ENCODE results near the gene XYLT1. TPM values are rescaled to one million over a fixed set of nuclear protein-coding genes. Genes with fewer than 3 reads are reported as not detected.

XYLT1 gene
- total and polyA plus RNA-seq, 2 of the 4 experiments (the other 2 are of a cell fraction): 9.0 to 12.7 TPM

DNA sequence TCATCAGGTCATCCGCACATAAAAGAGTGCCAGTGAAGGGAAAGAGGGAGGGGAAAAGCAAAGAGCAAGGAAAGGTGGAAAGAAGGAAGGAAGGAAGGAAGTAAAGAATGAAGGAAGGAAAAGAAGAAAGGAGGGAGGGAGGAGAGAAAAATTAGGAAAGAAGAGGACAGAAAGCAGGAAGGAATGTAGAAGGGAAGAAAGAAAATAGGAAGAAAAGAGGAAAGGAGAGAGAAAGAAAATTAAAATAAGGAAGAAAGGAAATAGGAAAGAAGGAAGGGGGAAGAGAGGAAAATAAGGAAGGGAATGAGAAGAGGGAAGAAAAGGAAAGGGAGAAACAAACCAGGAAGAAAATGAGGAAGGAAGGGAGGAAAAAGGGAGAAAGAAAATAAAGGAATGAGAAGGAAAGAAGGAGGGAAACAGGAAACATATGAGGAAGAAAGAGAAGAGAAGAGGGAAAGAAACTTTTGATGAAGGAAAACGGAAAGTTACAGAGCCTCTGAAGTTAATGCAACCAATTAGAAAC, 212.6 kb downstream of the XYLT1 start:
- 100% methylated on average over 1 of the region's 2 CpGs; no CpG with 5 or more reads in 1 of the 2 experiments for WGBS, 2 experiments (ENCODE audit: extremely low coverage in 2 of 2, insufficient read length in 1 of 2)
- no peak overlapping the region for H2BK20ac ChIP-seq (ENCODE audit: low read depth, low read length)
- no peaks in the 10 kb centered on the region for H3K4me1 ChIP-seq (ENCODE audit: control insufficient read depth, insufficient read depth, low read length)
- H2AK5ac ChIP-seq (ENCODE audit: low read depth, low read length): no peak overlapping the region
- H4K8ac ChIP-seq (ENCODE audit: low read depth in 2 of 2, low read length in 2 of 2): no peak overlapping the region
- no peak overlapping the region for H3K4me2 ChIP-seq (ENCODE audit: low read depth, low read length)
- H4K91ac ChIP-seq (ENCODE audit: insufficient read depth, low read depth, low read length): no peak overlapping the region
- H2BK120ac ChIP-seq (ENCODE audit: low read depth, low read length): no peak overlapping the region
- H3K36me3 ChIP-seq (ENCODE audit: control insufficient read depth, insufficient read depth, low read length): no peaks in the 10 kb centered on the region
- no peak overlapping the region for H3K56ac ChIP-seq (ENCODE audit: extremely low read depth, insufficient read depth, low read length)
- H2AK9ac ChIP-seq (replicated peaks; ENCODE audit: low read depth, low read length, poor library complexity): no peak overlapping the region
- POLR2A ChIA-PET (ENCODE audit: unreplicated experiment): no interaction called here
- no peak overlapping the region for H4K5ac ChIP-seq (ENCODE audit: low read depth, low read length)
- DNase-seq (no peak), ATAC-seq (ENCODE audit: low read depth) (no peak)
- intact Hi-C loops (cut with micrococcal nuclease) (no loop called here), in situ Hi-C loops (cut with MboI; ENCODE audit: low sequenced_read_pairs) (no loop called here), dilution Hi-C loops (cut with HindIII; ENCODE audit: low sequenced_read_pairs, unreplicated experiment) (no loop called here)
- TF ChIP-seq, protein P1, sequence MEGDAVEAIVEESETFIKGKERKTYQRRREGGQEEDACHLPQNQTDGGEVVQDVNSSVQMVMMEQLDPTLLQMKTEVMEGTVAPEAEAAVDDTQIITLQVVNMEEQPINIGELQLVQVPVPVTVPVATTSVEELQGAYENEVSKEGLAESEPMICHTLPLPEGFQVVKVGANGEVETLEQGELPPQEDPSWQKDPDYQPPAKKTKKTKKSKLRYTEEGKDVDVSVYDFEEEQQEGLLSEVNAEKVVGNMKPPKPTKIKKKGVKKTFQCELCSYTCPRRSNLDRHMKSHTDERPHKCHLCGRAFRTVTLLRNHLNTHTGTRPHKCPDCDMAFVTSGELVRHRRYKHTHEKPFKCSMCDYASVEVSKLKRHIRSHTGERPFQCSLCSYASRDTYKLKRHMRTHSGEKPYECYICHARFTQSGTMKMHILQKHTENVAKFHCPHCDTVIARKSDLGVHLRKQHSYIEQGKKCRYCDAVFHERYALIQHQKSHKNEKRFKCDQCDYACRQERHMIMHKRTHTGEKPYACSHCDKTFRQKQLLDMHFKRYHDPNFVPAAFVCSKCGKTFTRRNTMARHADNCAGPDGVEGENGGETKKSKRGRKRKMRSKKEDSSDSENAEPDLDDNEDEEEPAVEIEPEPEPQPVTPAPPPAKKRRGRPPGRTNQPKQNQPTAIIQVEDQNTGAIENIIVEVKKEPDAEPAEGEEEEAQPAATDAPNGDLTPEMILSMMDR (conservative IDR thresholded peaks at IDR 0.05; ENCODE audit: low read depth, low read length): no peak
- H3K14ac ChIP-seq (replicated peaks; ENCODE audit: low read depth, low read length): no peak overlapping the region
- H2BK15ac ChIP-seq (ENCODE audit: low read depth, low read length): no peak overlapping the region
- H3K9me3 ChIP-seq (ENCODE audit: control insufficient read depth, insufficient read depth, low read length): no peaks in the 10 kb centered on the region
- no peak overlapping the region for H3K18ac ChIP-seq (ENCODE audit: low read depth, low read length)
- H3K4me3 ChIP-seq (ENCODE audit: insufficient read depth, low read depth, low read length): no peak overlapping the region
- H3K9me1 ChIP-seq (ENCODE audit: insufficient read depth, low read length): peaks cover 11% of the 10 kb centered on the region
- peaks cover 3 to 9% of the 10 kb centered on the region in 2 experiments; a peak in 3 of 4 replicates for H3K79me1 ChIP-seq (ENCODE audit: low read depth in 1 of 2, low read length in 2 of 2)
- no peak overlapping the region for H3K23ac ChIP-seq (ENCODE audit: low read depth, low read length)
- no peak overlapping the region for H2AFZ ChIP-seq (replicated peaks; ENCODE audit: low read length, poor library complexity)
- H3K4ac ChIP-seq (ENCODE audit: low read depth, low read length): no peak overlapping the region
- no TSS peak for BruUV-seq (replicated peaks)
- CTCF ChIA-PET: interaction anchor here (0.7 kb wide), 1 partner anchor 28 kb away, joined by 3 read pairs; no protein-coding TSS in a partner anchor
- H4K20me1 ChIP-seq (ENCODE audit: insufficient read depth, low read length): peaks cover 4% of the 10 kb centered on the region; the same call in 1 of the 2 replicates
- no peak overlapping the region for H2BK5ac ChIP-seq (ENCODE audit: low read depth, low read length, poor library complexity, severe bottlenecking)
- no peak overlapping the region for H3K9ac ChIP-seq (ENCODE audit: low read depth, low read length)
- H3K27me3 ChIP-seq (ENCODE audit: control insufficient read depth, insufficient read depth, low read length): no peaks in the 10 kb centered on the region
- H3K27ac ChIP-seq (ENCODE audit: insufficient read depth, low read length): no peak overlapping the region
